Erythroblast (primary cell): ENCODE measurements around the gene MACROD2.
"Not testable (repeated sequence)": the region's sequence is repeated elsewhere in the genome, so short reads cannot be mapped to it uniquely, and the experiment has no call there.

Experiments
- DNase-seq, 2 experiments: peaks; one replicate each; lab custom pipeline; 2025; lab: John Stamatoyannopoulos, UW
- GATA1 ChIP-seq: IDR thresholded peaks from 2 replicates; pipeline ENCODE4 v1.6.1; 2011; ENCODE audit warnings: low read depth, mild to moderate bottlenecking, control low read depth, low read length, moderate library complexity
- POLR2A ChIP-seq: IDR thresholded peaks from 2 replicates; pipeline ENCODE4 v1.6.1; 2011; ENCODE audit warnings: mild to moderate bottlenecking, low read length

MACROD2 gene

DNA sequence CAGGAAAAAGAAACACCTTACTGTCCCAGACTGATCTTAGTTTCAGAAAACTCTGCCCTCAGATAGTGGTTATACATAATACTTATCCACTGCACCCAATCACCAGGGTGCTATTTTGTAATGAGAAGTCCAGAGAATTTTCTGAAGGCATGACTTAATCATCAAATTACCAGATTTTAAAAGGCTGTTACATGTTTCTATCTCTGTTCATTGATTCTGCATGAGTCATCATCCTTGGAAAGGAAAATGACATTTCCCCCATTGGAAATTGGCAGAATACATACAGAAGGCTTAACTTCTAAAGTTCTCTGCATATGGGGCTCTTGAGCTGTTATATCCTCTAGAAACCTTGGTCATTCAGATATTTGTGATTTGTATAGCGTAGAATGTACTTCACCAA is 930.0 kb downstream of the MACROD2 start:
- TF ChIP-seq POLR2A (no peak), GATA1 (no peak)

DNA sequence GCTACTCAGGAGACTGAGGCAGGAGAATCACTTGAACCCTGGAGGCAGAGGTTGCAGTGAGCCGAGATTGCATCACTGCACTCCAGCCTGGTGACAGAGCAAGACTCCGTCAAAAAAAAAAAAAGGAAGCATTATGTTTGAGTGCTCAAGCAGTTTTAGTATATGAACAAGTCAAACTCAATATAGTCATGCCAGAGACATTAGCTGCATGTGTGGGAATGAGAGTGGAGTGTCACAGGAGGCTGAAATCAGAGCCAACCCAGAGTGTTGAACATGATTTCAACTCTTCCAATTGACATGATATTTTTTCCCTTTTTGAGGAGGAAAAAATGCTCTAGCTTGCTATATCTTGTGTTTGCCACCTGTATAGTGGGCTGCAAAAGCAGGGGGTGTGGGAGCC is 931.1 kb downstream of the MACROD2 start:
- not testable (repeated sequence) for DNase-seq

More for the DNA sequence above, 930.0 kb downstream of the MACROD2 start:
- DNase-seq: no peak

DNA sequence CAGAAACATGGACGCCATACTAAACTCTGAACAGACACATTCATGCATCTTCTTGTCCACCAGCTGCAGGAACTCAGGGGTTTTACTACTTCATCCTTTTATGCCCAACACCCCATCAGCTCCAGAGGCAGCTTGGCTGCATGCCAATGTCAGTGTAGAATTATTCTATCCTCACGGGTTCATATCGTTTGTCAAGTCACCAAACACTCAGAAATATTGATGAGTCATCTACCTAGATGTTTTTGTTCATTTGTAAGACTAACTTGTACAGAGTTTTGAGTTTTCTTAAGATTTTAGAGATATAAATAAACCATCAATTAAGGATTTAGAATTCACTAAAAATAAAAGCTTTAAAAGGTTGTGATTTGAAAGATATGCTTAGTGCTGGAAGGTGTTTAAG is 932.8 kb downstream of the MACROD2 start:
- no peak for TF ChIP-seq GATA1
- no peak for TF ChIP-seq POLR2A

DNA sequence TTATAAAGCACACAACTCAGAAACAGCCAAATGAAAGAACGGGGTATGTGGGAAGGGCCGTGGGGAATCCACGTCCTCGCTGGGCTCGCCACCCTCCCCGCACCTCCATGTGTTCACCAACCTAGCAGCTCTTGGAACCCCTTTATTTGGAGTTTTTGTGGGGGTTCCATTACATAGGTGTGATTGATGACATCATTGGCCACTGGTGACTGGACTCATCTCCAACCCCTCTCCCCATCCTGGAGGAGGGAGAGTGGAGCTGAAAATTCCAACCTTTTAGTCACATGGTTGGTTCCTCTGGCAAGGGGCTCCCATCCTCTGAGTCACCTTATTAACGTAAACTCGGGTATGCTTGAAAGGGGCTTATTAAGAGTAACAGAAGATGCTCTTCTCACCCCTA is 934.1 kb downstream of the MACROD2 start:
- DNase-seq: no peak
- TF ChIP-seq POLR2A: no peak

More for the DNA sequence above, 932.8 kb downstream of the MACROD2 start:
- peak; percentile 29 to 40 for DNase-seq

DNA sequence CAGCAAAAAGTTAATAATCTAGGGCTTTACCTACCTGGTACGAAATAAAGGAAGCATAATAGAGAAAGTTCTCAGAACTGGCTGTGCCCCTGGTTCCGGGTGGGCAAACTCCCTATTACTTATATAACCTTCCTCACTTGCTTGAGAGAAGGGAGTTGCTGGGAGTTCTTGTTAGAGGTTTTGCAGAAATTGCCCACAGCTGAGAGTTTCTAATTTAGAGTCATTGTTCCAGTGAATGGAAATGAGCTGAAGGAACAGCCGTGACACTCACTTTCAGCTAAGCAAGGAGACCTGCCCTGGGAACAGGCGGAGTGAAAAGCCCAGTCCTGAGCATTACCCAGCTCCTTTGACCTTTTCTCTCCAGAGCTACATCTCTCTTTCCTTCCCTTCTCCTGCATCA is 936.7 kb downstream of the MACROD2 start:
- TF ChIP-seq POLR2A (no peak), GATA1 (no peak)
- no peak for DNase-seq

DNA sequence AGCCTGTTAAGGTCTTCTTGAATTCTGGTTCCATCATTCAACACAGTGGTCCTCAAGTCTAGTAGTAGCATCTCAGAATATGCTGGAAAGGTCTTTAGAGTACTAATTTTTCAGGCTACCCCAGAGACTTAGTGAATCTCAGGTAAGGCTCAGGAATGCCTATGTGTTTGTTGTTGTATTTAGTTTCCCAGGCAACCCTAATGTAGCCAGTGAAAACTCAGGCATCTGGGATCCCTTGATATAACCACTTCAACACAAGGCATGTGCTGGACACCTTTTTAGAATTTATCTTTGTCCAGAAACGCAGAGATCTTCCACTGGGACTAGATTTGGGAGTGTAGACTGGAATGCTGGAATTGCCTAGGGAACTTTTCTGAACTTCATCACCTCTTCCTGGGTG is 940.0 kb downstream of the MACROD2 start:
- DNase-seq: no peak
- no peak for TF ChIP-seq POLR2A
- TF ChIP-seq GATA1: no peak

DNA sequence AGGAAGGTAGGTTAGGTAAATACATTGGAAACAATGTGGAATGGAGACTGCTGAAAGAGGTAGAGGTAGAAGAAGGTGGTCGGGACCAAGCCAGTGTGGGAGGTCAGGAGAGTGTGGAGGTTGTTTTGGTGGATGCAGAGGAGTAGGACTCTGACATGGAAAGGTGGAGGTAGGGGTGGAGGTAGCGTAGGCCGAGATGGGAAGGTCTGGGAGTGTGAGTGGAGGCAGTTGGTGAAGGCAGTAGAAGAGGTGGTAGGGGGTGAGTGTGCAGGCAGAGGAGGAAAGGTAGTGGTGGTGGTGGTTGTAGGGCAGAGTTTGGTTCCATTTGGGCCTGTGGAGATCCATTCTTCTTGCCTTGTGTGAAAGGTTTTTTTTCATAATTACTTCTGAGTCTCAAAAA is 941.7 kb downstream of the MACROD2 start:
- TF ChIP-seq GATA1 (no peak), POLR2A (no peak)
- DNase-seq: no peak

DNA sequence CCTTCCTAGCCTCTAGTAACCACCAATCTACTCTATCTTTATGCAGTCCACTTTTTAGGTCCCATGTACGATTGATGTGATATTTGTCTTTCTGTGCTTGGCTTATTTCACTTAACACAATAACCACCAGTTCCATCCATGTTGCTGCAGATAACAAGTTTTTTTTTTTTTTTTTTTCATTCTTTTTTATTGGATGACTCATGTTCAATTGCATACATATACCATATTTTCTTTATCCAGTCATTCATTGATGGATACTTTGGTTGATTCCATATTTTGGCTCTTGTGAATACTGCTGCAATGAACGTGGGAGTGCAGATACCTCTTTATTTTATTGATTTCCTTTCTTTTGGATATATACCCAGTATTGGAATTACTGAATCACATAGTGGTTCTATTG is 942.5 kb downstream of the MACROD2 start:
- TF ChIP-seq POLR2A (no peak), GATA1 (no peak)

DNA sequence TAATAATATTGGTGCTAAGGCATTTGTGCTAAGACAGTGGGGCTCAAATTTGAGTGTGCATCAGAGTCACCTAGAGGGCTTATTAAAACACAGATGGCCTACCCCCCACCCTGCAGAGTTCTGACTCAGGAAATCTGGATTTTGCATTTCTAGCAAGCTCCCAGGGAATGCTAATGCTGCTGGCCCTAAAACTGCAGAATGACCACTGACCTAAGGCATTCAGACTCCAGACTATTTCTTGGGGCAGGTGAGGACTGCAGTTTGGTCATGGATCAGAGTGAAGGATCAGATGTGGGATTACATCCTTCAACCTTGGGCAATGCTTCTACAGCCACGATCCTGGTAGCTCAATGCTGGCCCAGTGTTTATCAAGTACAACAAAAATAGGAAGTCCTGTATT is 952.2 kb downstream of the MACROD2 start:
- no peak for DNase-seq
- TF ChIP-seq POLR2A (no peak), GATA1 (no peak)

More for the DNA sequence above, 942.5 kb downstream of the MACROD2 start:
- DNase-seq: no peak

DNA sequence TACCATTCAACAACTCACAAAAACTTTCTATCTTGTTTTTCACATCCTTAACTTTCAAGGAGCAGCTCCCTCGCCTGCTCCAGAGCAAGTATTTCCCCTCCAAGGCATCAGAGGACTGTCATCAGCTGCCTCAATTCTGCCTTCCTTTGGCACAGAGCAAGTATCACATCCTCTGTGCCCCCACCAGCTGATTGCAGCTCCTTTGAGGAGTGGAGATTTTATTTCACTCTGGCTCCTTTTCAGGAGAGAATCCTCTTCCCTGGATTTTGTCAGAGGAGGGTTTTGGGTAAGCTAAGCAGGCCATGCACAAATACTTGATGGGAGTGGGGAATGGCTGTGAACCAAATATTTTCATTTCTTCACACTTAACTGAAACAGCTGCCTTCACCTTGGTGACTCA is 952.6 kb downstream of the MACROD2 start:
- no peak for DNase-seq
- TF ChIP-seq GATA1 (no peak), POLR2A (no peak)

DNA sequence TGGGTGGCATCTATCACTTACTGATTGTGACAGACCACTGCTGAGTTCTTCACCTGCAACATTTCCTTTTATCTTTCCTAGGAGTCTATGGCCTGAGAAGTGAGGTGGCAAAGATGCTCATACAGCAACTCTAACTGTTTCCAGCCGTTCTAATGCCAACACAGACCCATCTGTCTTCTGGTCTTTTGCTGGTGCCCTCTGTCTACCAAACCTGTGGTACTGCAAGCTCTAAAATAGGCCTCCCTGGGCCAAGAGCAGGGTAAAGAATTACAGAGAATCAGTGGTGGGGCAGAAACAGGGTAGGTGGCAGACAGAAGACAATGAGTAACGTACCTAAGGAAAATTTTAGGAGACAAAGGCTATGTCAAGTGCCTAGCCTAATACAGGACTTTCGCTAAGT is 953.1 kb downstream of the MACROD2 start:
- no peak for DNase-seq
- TF ChIP-seq GATA1: no peak
- no peak for TF ChIP-seq POLR2A

DNA sequence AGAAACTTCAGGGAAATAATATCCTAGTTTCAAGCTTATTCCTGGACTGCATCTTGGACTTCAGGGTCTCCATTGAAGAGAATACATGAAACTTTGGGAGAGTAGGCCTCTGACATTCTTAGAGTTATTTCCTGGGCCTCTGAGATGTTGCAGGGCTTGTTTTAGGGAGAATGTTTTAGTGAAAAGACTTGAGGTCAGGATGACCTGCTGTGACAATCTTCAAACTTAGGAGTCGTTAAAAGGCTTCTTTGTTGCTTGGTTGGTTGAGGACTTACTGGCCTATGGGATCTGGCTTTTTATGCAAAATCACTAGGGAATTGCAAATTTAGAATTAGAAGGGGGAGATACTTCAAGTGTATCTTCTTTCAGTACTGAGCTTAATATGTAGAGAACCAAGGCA is 955.3 kb downstream of the MACROD2 start:
- DNase-seq: no peak
- TF ChIP-seq GATA1 (no peak), POLR2A (no peak)

DNA sequence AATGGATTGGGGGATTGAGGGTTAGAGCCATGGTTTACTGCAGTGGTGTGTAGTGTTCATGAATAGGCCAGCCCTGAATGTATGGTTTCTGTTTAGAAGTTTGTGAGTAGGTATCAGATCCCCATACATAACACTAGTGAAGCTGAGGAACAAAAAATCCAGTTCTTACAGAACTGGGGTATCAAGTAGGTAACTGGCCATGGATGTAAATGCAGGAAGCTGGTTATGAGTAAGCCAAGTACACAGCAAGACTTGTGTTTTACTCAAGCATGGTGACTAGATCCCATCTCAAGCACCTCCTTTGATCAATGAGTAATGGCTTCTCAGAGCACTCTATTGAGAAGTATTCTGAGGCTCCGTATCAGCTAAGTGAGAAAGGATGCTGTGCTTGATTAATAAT is 955.8 kb downstream of the MACROD2 start:
- DNase-seq: no peak
- TF ChIP-seq POLR2A (no peak), GATA1 (no peak)

DNA sequence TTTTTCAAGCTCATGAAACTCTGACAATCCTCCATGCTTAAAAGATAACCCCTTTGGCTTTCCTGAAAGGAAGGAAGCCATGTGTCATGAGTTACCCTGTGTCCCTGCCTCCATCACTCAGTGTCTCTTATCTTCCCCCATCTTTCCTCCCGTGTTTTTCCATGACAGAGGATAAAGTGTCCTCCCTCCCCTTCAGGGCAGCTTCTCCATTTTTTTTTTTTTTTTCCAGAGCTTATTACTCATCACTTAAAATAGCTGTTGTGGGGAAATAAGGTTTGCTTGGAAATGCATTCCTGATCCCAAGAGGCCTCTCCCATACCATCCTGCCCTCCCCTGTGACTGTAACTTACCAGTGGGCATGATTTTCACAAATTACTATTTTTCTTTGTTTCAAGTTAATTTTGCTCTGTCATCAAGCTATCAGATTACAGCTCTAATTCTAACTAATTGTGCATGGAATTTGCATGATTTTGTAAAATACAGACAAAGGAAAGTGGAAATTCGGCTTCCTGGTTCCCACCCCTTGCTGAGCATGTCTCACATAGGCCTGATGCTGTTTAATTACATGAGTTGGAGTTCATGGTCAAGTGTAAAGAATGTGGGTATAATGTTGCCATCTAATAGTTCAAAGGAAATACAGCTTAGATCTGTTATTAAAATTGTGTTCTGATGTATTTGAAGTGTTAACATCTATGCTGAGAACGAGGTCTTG is 956.5 kb downstream of the MACROD2 start:
- TF ChIP-seq POLR2A (no peak), GATA1 (no peak)
- no peak for DNase-seq

DNA sequence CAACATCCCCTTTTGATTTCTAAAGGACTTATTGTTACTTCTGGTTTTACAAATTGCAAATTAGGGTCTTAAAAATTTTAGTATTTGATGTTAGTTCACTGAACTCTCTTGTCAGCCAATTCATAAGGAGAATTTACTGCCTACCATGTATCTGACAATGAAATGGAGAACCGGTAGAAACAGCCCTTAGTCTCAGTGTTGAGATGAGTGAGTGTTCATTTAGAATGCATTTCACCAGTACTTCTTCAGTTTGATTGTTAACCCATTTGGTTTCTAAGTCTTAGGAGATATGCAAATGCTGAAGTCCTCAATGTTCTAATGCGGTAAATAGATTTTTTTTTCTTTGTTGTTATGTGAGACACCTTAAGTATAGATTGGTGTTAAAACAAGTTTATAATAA is 958.4 kb downstream of the MACROD2 start:
- no peak for TF ChIP-seq POLR2A
- no peak for TF ChIP-seq GATA1
- DNase-seq: no peak

DNA sequence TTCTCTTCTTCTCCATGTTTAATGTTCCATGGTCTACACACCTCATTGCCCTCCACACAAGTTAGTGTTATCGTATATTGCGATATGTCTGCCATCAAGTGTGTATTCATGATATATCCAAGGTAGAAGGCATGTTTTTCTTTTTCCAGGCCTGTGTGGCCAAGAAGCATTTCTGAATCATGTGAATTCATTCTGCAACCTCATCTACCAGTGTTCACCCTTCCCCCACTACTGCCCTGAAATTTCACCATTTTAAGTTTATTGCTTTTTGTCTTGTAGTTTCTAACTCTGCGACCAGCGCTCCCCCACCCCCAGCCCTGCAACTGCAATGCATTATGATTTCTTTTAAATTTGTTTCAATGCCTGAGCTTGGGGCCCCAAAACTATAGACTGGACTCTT is 960.1 kb downstream of the MACROD2 start:
- no peak for TF ChIP-seq GATA1
- TF ChIP-seq POLR2A: no peak
- DNase-seq: peak in 1 of 2 experiments; percentile 5
